HuH-7.5 (cell line): ENCODE data around the gene P4HB.

Source experiments
- DNase-seq: peaks from one replicate; pipeline ENCODE4 v3.0.0; 2011; ENCODE audit warnings: low spot score

The P4HB gene

DNA sequence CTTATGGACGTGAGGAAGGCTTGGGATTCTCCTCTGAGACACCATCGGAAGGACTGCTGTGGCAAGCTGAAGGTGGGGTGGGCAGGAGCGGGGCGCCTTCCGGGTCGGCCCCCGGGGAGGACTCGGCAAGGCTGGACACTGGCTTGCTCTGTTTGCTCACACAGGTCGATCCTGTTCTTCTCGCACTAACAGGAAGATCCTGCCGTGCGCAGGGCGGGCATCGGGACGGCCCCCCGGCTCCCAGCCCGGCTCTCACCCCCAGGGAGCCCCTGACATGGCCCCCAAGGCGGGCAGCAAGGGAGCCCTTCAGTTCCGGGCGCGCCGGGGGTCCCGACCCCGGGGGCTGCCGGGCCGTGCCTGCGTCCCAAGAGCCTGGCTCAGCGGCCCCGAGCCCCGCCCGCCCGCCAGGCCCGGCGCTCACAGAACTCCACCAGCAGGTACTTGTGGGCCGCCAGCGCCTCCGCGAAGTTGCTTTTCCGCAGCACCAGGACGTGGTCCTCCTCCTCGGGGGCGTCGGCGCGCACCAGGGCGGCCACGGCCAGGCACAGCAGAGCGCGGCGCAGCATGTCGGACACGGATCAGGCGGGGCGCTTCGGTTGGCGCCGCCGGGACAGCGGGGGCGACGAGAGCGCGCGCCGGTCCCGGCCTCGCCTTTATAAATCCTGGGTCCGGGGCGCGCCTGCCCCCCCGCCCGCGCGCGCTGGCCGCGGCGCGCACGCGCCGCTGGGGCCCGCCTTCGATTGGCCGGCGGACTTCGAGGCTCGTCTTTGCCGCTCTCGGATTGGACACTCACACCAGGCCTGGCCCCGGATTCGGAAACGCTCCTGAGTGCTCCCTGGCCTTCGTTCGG, at the start of gene P4HB:
Gene P4HB, minus strand, starts transcription at position 630 of the 850 bp plus-strand sequence. Its CDS starts 64 bp downstream, at position 566.
- DNase-seq, result no peak

DNA sequence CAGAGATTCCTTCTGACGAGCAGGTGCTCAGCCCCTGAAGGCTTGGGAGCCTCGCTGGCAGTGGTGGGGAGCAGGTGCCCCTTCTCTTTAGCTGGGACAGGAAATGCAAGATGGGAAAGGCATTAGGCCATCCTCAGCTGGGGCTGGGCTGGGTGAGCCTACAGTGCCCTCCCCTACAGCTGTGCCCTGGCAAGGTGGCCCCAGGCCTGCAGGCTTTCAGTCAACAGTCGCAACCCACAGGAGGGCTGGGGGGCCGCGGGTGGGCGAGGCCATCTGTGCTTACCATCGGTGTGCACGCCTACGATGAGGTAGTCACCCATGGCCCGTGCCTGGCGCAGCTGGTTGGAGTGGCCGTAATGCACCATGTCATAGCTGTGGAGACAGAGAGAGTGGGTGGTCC, 48.9 kb upstream of the P4HB start:
- no peak for DNase-seq

DNA sequence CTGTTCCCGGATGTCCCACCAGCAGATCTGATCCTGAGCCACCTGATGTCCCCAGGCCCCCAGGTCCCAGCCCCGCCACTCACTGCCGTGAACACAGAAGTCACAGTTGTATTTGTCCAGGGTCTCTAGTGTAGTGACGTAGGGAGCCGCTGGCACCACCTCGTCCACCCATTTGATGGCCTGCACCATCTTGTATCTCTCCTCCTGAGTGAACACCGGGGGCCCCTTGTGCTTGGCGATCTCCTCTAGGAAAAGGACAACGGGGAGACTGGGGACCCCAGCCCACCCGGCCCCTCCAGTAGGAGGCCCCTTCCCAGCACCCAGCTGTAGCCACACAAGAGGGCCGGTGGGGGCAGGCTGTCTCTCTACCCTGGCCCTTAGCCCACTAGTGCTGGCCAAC, 48.5 kb upstream of the P4HB start:
- no peak for DNase-seq

DNA sequence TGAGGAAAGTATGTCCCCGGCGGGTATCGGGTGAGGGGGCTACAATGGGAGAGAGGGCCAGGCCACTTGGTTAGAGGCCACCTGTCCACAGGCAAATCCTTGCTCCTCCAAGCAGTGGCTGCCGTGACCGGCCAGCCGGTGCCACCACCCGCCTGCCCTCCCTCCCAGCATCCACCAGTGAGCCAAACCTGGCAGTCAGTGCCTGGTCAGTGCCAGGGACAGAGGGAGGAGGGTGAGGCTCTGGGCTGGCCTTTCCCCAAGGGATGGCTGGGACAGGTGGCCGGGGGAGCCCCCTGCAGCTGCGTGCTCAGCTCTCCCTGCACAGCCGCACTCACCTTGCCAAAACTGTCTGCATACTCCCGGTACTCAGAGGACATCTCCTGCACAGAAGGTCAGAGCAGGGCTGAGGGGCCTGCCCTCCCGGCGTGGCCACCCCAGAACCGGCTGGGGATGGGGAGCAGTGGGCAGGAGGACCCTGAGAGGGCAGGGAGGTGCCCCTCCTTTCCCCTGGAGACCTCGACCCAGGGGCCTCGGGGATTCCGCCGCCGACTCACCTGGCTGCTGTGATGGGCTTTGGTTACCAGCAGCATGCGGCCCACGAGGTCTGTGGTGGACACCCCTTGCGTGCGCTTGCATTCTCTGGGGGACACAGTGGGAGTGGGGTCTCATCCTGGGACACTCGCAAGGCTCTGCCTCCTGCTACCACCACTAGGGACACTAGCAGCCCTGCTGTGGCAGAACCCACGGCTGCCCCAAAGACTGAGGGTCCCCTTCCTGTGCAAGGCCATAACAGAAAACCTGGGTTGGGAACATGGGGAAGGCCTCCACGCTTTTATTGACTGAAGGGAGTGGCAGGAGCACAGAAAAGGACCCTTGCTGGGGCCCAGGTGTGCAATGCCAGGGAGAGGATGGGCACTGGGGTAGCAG, 47.1 kb upstream of the P4HB start:
- DNase-seq, result no peak

DNA sequence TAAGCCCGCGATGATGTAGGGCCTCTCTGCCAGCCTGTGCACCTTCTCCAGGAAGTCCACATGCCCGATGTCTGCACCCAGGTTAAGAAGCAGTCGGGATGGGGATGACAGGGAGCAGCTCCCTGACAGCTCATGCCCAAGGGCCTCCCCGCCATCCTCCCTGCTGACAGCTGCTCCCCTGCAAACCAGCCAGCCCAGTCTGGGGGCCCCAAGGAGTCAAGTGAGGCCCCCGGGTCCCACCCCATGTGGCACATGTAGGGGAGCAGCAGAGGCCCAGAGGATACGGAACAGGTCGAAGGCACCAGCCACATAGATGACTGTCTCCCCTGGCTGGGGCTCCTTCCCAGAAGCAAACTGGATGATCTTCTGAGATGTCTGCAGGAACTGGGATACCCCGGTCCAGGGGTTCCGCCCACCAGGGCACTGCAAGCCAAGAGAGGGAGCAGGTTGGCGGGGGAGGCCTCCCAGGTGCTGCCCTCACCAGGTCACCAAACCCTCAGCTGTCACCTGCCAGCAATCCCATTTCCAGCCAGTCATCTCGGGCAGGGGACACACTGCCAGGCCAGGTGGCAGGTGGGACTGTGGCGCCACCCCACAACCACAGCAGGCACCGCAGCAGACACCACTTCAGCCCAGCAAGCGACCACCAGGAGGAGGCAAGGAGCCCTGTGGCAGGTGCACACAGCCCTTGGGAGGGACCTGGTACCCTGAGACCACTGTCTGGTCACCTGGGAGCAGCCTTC, 46.3 kb upstream of the P4HB start:
- no peak for DNase-seq

DNA sequence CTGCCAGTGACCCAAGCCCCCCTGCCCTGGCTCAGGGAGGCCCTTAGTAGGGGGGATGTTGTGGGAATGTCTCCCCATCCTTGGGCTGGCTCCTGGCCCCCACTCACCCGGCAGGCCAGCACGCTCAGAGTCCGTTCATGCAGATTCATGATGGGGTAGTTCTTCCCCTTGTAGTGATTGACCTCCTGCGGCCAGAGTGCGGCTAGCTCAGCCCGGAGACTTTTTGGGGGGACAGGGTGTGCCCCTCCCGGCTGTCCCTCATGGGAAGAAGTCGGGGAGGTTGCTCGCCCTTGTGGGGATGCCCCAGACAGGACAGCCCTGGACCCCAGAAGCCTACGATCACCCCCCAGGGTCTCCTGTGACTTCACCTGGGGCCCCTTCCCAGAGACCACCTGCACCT, 45.7 kb upstream of the P4HB start:
- no peak for DNase-seq

DNA sequence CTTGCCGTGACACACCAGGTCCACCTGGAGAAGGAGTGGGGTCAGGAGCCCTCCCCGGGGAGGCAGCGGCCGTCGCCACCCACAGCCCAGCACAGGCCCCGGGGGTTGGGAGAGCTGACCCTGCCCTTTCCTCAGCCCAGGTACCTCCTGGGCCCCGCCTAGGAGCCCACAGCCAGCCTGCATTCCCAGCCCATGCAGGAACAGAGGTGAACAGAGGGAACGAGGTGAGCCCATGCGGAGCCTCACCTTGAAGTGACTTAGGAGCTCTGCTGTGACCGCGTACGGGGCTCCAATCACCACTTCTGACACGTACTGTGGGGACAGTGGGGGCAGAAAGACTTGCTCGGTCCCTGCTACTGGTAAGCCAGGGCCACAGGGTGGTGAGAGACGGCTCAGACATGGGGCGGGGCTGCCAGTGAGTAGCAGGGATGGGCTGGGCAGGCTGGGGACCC, 45.1 kb upstream of the P4HB start:
- no peak for DNase-seq

DNA sequence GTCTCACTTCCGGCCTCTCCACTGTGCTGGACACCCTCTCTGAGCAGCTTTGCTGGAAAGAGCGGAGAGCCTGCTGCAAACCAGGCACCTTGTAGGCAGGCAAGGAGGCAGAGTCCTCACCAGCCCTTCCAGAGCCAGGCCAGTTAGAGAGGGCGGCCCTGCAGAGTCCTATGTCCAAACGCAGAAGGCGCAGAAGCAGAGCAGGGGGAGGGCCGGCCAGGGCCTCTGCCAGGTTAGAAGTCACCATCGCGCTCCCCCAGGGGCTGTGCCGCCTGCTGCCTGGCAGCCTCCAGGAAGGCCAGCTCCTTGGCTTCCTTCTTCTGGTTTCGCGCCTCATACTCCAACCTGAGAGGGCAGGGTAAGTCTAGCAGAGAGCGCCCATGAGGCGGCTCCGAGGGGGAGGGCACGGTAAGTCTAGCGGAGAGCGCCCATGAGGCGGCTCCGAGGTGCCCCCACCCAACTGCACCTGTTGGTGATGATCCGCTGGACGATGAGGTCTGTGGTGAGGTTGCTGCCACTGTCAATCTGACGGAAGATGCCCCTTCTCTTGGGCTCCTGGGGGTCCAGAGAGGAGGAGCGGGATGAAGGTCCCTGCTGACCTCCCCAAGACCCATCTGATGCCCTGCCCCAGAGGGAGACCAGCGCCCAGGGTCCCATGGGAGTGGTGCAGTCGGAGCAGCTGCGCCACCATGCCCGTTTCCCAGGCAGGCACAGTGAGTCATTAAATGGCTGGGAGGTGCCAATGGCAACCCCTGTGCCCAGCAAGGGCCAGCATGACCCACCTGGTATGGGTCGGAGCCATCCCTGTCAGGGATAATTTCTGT, 44.5 kb upstream of the P4HB start:
- DNase-seq, result no peak

DNA sequence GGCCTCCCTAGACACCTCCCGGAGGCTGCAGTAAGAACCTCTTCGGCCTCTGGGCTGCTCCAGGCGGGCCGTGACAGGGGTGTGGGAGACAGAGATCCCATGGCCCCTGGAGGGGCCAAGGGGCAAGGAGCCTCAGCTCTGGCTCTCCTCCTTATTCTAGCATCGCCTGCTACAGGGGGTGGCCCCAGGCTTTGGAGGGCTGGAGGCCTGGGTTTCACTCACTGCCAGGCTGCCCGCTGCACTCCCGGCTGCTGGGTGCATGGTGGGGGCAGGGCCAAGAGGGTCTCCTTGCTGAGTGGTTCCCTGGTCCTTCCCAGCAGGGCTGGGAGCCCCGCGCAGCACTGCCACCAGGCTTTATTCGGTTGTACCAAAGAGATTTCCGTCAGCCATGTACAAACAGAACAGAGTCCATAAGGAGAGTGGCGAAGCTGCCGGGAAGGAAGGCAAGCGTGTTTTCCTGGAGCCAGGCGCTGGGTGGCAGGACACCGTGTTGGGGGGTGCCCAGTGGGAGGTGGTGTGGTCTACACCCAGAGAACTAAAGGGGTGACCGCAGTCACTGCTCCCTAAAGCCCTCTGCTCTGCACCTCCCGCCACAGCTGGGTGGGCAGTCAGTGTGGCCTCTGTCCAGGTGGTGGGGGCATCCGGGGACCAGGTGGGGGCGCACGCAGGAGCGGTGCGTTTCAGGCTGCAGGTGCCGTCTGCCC, 43.7 kb upstream of the P4HB start:
- no peak for DNase-seq

DNA sequence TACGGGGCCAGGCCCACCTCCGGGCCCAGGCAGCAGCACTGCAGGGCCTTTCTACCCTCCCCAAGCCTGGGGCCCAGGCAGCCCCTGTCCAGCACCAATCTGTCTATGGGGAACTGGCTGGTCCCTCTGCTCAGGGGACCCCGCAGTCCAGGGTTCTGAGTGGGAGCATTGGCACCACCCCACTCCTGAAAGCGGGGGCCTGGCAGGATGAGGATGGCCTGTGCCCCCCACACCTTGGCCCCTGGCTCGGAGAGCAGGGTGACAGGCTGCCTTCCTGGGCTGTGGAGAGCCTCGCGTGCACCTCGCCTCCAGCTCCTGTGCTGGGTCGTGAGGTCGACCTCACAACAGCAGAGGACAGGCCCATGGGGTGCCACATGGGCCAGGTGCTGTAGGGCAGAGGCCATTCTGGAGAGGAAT, 43.1 kb upstream of the P4HB start:
- no peak for DNase-seq

DNA sequence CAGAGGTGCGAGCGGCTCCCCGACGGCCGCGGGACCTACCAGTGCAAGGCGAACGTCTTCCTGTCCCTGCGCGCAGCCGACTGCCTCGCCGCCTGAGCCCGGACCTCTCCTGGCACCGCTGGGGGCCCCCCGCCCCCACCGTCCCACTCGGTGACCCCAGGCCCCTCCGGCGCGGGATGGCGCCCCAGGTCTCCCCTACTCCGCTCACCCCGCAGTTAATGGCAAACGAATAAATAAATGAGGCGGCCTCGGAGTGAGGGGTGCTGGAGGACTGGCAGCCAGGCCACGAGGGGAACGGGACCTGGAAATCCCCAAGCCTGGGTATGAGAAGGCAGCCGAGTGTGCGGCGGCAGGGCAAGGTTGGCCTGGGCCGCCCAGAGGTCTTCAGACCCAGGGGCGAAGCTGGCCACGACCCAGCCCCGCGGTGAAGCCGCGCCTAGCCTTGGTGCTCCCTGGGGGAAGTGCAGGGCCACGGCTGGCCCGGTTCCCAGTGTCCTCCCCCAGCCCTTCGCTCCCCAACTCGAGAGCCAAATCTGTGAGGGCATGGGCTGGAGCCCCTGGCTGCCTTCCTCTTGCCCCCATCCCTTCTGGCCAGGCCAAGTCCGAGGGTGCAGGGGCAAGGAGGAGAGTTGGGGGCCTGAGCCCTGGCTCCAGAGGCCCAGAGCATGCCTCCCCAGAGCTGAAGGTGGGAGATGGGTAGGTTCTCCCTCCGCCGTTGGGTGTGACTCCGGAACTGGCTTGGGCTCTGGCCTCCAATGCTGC, 42.5 kb upstream of the P4HB start:
- no peak for DNase-seq

DNA sequence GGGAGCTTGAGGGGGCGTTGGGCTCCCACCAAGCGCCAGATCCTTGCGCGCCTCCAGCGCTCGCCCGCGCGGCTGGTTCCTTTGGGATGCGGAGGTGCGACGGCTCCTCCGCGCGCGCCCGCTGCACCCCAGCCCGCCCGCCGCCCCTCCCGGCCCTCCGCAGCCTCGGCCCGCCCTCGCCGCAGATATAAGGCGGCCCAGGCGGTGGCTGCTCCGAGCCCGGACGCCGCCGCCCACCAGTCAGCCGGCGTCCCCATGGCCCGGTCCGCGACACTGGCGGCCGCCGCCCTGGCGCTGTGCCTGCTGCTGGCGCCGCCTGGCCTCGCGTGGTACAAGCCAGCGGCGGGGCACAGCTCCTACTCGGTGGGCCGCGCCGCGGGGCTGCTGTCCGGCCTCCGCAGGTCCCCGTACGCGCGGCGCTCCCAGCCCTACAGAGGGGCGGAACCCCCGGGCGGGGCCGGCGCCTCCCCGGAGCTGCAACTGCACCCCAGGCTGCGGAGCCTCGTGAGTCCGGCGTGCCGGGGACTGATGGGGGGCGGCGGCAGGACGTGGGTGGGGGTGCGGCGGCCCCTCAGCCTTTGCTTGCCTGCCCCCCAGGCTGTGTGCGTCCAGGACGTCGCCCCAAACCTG, 41.8 kb upstream of the P4HB start, which contains the start of gene NPB:
Gene NPB, plus strand, starts transcription at position 216 of the 630 bp plus-strand sequence. Its CDS starts 40 bp downstream, at position 256.
- DNase-seq, result no peak

DNA sequence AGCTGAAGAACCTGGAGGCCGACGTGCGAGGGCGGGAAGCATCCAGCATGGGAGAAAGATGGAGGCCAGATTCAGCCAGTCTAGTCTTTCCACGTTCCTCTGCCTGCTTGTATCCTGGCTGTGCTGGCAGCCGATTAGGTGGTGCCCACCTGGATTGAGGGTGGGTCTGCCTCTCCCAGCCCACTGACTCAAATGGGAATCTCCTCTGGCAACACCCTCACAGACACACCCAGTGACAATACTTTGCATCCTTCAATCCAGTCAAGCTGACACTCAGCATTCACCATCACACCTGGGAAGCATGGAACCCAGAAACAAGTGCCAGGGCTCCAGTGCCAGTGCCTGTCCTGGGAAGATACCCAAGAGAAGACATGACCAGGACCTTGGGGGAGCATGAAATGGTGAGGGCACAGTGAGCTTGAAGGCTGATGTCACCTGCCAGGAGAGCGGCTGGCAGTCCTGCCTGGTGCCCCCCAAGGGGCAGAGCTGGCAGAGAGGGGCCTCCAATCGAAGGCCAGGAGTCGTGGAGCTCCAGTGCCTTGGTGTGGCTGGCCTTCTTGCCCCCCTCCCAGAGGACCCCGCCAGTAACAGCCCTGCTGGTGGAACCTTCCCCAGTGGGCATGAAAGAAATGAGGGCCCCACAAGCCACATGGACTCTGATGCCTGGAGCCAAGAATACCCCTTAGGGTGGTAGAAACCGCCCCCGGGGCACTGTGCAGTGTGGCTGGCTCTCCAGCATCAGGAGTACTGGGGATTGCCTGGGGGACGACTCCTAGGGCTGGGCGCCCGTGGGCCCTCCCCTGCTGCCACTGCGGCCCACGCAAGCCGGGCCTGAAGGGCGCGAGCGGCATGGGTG, 41.1 kb upstream of the P4HB start:
- DNase-seq, result no peak

DNA sequence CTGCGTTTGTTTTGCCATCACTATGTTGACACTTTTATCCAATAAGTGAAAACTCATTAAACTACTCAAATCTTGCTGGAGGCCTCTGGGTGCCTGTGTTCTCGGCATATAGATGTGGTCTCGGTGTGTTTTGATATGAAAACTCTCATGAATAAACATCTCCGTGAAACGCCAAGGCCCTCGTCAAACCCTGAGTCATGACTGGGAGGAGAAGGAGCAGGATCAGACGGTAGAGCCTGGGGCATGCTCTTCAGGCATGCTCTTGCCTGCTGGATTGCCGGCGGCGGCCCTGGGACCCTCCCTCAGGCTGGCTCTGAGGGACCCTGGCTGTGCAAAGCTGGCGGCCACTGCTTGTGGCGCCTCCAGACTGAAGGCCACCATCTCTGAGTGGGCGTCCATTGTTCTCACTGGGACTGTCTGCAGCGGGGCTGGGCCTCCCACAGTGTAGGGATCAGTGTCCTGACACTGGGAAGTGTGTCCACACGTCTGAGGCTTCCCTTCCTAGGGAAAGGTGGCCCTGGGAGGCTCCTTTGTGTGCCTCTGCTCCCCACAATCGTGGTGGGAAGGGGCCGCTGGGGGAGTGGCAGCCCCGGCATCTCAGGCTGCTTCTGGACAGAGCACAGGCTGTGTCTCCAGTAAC, 40.0 kb upstream of the P4HB start:
- no peak for DNase-seq

DNA sequence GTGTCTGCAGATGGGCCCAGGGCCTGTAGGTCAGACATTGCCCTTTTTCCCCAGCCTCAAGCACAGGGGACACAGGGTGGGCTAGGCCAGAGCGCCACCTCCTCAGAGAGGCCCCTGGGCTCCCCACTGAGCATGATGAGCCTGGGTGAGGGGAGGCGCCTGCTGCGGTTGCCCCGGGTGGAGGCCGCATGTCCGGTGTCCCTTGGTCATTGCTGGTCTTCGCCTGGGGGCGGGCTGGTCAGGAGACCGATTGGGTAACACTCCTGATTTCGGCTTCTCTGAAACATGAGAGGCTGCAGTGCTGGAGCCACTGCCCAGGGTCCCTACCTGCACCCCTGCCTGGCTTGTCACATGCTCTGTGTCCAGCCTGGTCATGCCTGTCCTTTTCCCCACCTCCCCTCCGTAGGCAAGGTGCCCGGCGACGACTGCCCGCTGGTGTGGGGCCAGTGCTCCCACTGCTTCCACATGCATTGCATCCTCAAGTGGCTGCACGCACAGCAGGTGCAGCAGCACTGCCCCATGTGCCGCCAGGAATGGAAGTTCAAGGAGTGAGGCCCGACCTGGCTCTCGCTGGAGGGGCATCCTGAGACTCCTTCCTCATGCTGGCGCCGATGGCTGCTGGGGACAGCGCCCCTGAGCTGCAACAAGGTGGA, 39.3 kb upstream of the P4HB start:
- no peak for DNase-seq

DNA sequence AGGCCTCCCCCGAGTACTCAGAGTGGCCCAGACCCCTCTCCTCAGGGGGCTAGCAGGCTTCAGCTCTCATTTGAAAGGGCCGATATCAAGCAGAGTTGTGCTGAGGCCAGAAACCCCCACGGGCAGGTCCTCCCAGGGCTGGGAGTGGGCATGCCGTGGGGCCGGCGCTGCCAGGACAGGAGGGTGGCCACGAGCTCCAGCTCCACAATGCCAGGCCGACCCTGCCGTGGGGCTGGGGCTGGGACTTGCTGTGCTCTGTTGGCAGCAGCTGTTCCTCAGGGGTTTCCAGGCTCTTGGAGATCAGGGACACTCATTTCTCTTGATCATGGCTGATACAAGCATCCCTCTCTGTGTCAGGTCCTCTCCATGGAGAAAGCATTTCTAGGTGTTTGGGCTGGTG, 38.5 kb upstream of the P4HB start:
- DNase-seq, result no peak
